ENCODE measurements around the gene NDUFB10.
A peak's percentile ranks its signal among the peaks of the same experiment; 100 is the strongest.

Gene NDUFB10

DNA sequence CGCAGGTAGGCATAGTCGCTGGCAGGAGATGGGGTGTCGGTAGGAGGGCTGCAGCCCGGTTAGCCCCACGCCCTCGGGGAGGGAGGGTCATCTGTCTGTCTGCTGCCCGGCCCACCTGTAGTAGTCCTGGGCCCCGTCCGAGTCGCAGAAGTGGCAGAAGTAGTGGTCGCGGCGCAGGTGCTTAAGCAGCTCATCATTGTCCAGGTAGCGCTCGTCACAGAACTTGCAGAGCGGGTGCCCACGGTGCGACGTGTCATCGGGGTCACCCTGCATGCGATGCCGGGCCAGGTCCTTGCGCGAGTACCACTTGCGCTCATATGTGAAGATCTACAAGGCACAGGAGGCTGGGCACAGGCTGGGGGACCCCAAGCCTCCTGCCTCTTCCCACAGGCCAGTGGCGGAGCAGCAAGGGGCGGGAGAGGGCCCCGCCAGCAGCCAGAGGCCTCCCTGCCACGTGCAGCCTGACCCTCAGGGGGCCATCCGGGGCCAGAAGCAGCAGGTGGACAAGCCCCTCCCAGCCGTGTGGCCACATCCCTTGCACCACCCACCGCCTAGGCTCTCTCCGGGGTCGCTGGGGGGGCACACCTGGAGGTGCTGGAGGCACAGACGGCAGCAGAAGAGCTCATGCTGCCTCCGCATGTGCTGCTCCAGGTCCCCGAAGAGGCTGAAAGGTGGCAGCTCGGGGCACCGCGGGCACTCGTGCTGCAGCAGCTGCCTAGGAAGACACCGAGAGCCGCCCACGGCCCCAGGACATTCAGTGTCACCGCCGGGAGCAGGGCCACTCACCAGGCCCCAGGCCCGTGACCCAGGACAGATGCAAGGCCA, 43.3 kb downstream of the NDUFB10 start:
- no peak for DNase-seq (ENCODE audit: low spot score)
- Histone ChIP-seq H3K27ac (ENCODE audit: poor library complexity, severe bottlenecking) (no peak overlapping the region), H3K9me3 (ENCODE audit: severe bottlenecking) (no peaks in the 10 kb centered on the region), H3K4me1 (ENCODE audit: insufficient read depth, poor library complexity, severe bottlenecking) (peaks cover 6% of the 10 kb centered on the region), H3K4me3 (ENCODE audit: severe bottlenecking) (no peak overlapping the region), H3K36me3 (ENCODE audit: low read depth) (peaks cover 71% of the 10 kb centered on the region), H3K27me3 (ENCODE audit: insufficient read depth, poor library complexity, severe bottlenecking) (no peaks in the 10 kb centered on the region)
- TF ChIP-seq, protein P1, sequence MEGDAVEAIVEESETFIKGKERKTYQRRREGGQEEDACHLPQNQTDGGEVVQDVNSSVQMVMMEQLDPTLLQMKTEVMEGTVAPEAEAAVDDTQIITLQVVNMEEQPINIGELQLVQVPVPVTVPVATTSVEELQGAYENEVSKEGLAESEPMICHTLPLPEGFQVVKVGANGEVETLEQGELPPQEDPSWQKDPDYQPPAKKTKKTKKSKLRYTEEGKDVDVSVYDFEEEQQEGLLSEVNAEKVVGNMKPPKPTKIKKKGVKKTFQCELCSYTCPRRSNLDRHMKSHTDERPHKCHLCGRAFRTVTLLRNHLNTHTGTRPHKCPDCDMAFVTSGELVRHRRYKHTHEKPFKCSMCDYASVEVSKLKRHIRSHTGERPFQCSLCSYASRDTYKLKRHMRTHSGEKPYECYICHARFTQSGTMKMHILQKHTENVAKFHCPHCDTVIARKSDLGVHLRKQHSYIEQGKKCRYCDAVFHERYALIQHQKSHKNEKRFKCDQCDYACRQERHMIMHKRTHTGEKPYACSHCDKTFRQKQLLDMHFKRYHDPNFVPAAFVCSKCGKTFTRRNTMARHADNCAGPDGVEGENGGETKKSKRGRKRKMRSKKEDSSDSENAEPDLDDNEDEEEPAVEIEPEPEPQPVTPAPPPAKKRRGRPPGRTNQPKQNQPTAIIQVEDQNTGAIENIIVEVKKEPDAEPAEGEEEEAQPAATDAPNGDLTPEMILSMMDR (IDR thresholded peaks at IDR 0.05; ENCODE audit: poor library complexity, severe bottlenecking) = no peak
- no peak for ATAC-seq (ENCODE audit: low read depth)

GRCh38 chr16:2003231-2003826, 44.0 kb downstream of the NDUFB10 start:
- ATAC-seq (ENCODE audit: low read depth) = no peak
- Histone ChIP-seq H3K4me1 (ENCODE audit: insufficient read depth, poor library complexity, severe bottlenecking) (peaks cover 7% of the 10 kb centered on the region), H3K9me3 (ENCODE audit: severe bottlenecking) (no peaks in the 10 kb centered on the region), H3K36me3 (ENCODE audit: low read depth) (peaks cover 75% of the 10 kb centered on the region), H3K27ac (ENCODE audit: poor library complexity, severe bottlenecking) (no peak overlapping the region), H3K27me3 (ENCODE audit: insufficient read depth, poor library complexity, severe bottlenecking) (no peaks in the 10 kb centered on the region), H3K4me3 (ENCODE audit: severe bottlenecking) (no peak overlapping the region)
- TF ChIP-seq, protein P1 (IDR thresholded peaks at IDR 0.05; ENCODE audit: poor library complexity, severe bottlenecking) = no peak
- no peak for DNase-seq (ENCODE audit: low spot score)

GRCh38 chr16:2003827-2004641, 44.7 kb downstream of the NDUFB10 start:
- Histone ChIP-seq H3K4me1 (ENCODE audit: insufficient read depth, poor library complexity, severe bottlenecking) (peaks cover 7% of the 10 kb centered on the region), H3K4me3 (ENCODE audit: severe bottlenecking) (no peak overlapping the region), H3K36me3 (ENCODE audit: low read depth) (peaks cover 79% of the 10 kb centered on the region), H3K27ac (ENCODE audit: poor library complexity, severe bottlenecking) (no peak overlapping the region), H3K9me3 (ENCODE audit: severe bottlenecking) (no peaks in the 10 kb centered on the region), H3K27me3 (ENCODE audit: insufficient read depth, poor library complexity, severe bottlenecking) (no peaks in the 10 kb centered on the region)
- no peak for DNase-seq (ENCODE audit: low spot score)
- ATAC-seq (ENCODE audit: low read depth) = peak; percentile 41
- TF ChIP-seq, protein P1 (IDR thresholded peaks at IDR 0.05; ENCODE audit: poor library complexity, severe bottlenecking) = peak; percentile 82

DNA sequence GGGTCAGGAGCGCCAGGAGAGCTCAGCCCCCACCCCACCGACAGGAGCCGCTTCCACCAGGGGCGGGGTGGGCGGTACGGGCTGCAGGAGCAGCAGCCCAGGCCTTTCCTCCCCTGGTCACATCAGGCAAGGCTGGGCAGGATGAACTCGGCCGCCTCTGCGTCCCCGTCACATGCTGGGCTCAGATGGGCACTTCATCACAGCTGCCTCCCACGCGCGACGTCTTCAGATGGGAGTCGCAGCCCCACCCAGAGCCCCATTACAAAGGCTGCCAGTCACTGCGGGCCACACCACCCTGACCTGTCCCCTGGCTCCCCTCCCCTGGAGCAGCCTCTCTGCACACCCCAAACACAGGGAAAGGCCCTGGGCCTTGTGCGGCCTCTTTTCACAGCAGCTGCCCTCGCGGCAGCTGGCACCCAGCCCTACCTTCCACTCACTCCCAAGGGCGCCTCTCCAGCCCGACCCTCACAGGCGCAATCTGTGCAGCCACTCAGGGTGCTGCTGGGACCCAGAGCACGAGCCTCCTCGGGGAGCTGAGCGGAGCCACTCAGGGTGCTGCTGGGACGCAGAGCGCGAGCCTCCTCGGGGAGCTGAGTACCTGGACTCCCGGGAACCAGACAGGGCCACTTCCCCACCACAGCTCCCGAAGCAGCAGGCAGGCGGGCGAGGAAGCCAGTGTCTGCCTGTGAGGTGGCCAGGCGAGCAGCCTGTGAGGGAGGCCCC, 45.6 kb downstream of the NDUFB10 start:
- no peak overlapping the region for H3K4me3 ChIP-seq (ENCODE audit: severe bottlenecking)
- peaks cover 70% of the 10 kb centered on the region for H3K36me3 ChIP-seq (ENCODE audit: low read depth)
- H3K4me1 ChIP-seq (ENCODE audit: insufficient read depth, poor library complexity, severe bottlenecking) = peaks cover 7% of the 10 kb centered on the region
- no peaks in the 10 kb centered on the region for H3K27me3 ChIP-seq (ENCODE audit: insufficient read depth, poor library complexity, severe bottlenecking)
- DNase-seq (ENCODE audit: low spot score) = no peak
- H3K9me3 ChIP-seq (ENCODE audit: severe bottlenecking) = no peaks in the 10 kb centered on the region
- ATAC-seq (ENCODE audit: low read depth) = no peak
- no peak overlapping the region for H3K27ac ChIP-seq (ENCODE audit: poor library complexity, severe bottlenecking)
- TF ChIP-seq, protein P1 (IDR thresholded peaks at IDR 0.05; ENCODE audit: poor library complexity, severe bottlenecking) = no peak

Measured in RWPE2 (cell line).